ENCODE measurements around the gene ADSS2.

GRCh38 chr1:244419024-244419423 lies 32.7 kb downstream of the ADSS2 start:
- no peak for TF ChIP-seq CTCF (IDR thresholded peaks at IDR 0.05)
- no peak for TF ChIP-seq RARB (CRISPR knock-in tag; IDR thresholded peaks at IDR 0.05)
- no peak for TF ChIP-seq REST (IDR thresholded peaks at IDR 0.05)
- TF ChIP-seq POLR2A (IDR thresholded peaks at IDR 0.05; ENCODE audit: low read length): no peak
- no peak for TF ChIP-seq RNF2 (IDR thresholded peaks at IDR 0.05; ENCODE audit: borderline replicate concordance, low read depth)
- no peak for TF ChIP-seq SMC3 (IDR thresholded peaks at IDR 0.05)
- TF ChIP-seq EP300 (IDR thresholded peaks at IDR 0.05): no peak
- no peak for TF ChIP-seq JUN (IDR thresholded peaks at IDR 0.05)
- TF ChIP-seq USF2 (IDR thresholded peaks at IDR 0.05): no peak
- no peak for TF ChIP-seq CHD2 (IDR thresholded peaks at IDR 0.05; ENCODE audit: low read length, partially characterized antibody)
- TF ChIP-seq CHD4 (IDR thresholded peaks at IDR 0.05; ENCODE audit: borderline replicate concordance): no peak
- no peak for TF ChIP-seq CEBPB (IDR thresholded peaks at IDR 0.05)
- no peak for TF ChIP-seq SREBF2 (IDR thresholded peaks at IDR 0.05)
- no peak for TF ChIP-seq TP53 (CRISPR knock-in tag; IDR thresholded peaks at IDR 0.05)
